HG03025 (cell line): ENCODE data around the gene UAP1.

Experiments used
- ATAC-seq: cut with Tn5 transposase; IDR thresholded peaks from one replicate; pipeline ENCODE4 v1.9.1; 2021; ENCODE audit warnings: mild to moderate bottlenecking, moderate library complexity; ENCODE audit not compliant: unreplicated experiment, low FRiP score

The UAP1 gene

DNA sequence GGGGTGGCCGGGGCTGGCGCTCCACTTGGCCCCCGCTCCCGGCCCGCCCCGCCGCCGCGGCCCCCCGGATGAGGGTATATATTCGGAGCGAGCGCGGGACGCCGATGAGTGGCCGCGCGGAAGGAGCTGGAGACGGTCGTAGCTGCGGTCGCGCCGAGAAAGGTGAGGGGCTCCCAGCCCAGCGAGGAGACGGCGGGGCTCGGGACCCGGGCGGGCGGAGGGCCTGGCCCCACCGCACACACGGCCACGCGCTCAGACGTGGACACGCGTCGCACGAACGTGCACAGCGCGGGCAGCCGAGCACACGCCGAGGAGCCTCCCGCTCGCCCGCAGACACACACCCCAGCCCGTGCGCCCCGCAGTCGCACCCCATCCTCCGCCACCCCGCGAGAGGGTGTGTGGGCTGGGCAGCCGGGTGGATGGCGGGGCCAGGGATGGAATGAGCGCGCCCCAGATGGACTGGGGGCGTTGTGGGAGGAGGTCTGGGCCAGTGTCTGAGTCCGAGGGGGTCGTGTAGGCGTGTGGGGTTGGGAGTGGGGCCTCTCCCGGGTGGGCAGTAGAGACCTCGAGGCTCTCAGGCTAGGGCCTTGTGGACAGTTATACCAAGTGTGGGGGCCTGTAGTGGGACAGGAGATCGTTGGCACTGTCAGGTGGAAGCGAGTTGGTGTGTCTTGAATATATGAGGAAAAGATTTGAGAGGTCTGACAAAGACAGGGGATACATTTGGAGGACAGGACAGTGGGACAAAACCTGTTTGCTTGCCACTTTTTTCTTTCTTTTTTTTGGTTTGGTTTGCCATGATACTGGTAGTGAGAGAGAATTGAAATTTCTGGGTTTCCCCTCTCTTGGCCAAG is at the start of gene UAP1:
UAP1 (plus strand) TSS at position 107 of the 854 bp plus-strand sequence. CDS start 4,347 bp downstream, outside the sequence.
- peak; percentile 38 for ATAC-seq

DNA sequence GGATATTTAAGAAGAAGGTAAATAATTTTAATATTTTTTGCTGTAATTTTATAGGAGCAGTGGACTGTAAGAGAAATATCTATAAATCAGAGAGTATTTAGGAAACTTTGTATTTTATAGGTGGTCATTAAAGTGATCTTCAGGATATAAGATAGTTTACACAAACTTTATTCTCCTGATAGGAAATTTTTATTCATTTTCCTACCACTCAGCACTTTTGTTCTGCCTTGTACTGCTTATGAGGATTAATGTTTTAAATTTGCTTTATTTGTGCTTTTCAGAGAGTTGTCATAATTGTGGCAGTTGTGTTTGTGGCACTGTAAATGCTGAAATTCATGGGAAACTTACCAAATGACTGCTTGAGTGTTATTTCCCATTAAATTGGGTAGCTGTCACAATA is 34.2 kb upstream of the UAP1 start:
- ATAC-seq: no peak

DNA sequence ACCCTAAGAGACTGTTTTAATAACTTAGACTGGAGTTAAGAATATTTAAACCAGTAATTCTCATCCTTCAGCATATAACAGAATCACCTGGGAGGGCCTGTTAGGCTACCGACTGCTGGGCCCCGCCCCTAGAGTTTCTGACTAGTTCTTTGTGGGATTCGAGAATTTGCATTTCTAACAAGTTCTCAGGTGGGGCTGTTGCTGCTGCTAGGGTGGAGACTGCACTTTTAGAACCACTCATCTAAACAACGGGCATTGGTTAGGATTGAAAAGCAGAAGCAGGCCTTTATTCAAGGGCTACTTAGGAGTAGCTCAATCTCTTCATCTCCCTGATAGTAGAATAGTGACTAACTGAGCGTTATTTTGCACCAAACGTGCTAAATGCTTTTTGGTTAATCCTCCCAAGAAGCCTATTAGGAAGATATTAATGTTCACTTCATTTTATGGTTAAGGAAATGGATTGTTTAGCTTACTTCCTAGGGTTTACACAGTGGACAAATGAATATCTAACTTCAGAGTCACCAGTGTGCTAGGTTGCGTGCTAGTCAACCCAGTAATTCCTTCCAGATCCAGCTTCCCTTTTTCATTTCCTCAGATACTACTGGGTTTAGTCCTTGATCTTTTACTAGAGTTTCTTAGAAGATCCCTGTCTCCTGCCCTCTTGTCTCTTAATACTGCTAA is 31.1 kb upstream of the UAP1 start:
- peak; percentile 97 for ATAC-seq

DNA sequence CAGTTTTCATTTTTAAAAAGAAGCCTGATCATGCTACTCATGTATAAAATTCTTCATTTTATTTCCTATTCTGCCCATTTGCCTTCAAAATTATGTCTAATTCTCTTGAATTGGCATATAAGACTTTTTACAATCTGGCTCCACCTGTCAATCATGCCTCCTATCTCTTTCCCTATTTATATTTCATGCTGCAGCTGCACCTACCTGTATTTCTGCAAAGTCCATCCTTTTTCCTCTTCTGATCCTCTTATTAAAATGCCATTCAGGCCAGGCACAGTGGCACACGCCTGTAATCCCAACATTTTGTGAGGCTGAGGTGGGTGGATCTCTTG is 30.6 kb upstream of the UAP1 start:
- ATAC-seq: no peak

DNA sequence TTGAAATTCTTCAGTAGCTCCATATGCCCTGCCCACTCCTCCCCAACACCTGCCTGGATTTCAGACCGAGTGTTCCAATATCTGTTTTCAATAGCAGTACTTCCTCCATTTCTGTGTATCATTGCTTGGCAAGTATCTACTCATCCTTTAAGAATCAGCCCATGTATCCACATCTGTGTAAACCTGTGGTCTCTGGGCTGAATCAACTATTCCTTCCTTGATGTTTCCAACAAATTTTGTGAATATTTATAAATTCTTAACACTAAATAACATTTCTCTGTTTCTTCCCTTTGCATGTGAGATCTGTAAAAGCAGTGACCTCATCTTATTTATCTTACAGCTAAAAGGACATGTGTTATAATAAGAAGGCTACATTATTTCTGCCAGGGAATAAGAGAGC is 26.0 kb upstream of the UAP1 start:
- ATAC-seq: no peak

DNA sequence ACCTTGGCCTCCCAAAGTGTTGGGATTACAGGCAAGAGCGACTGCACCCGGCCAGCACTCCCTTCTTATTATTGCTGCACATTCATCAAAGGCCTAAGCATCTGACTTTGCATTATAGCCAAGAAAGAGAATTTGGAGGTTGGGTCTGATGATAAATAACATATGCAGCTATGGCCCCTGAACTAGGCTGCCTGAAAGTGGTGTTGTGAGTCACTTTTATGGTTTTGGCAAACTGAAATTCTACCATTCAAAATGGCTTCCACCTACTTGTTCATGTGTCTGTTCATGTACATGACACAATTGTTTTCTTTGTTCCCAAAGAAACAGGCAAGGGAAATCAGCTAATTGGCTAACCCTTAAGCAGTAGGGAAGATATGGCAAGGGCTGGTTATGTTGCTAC is 25.0 kb upstream of the UAP1 start:
- no peak for ATAC-seq

DNA sequence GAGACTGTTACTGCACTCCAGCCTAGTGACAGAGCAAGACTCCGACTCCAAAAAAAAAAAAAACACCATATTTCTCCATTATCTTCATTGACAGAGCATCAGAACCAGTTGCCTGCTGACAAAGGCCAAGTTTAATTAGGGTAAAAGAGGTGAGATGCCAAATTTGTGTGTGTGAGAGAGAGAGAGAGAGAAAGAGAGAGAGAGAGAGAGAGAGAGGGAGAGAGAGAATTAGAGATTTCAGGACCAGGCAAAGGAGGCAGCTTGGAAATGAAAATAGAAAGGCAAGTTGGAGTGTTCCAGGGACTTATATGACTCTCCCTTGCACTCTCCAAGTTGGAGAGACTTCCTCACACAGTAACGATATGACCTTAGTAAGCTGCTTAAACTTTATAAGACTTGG is 24.3 kb upstream of the UAP1 start:
- no peak for ATAC-seq

DNA sequence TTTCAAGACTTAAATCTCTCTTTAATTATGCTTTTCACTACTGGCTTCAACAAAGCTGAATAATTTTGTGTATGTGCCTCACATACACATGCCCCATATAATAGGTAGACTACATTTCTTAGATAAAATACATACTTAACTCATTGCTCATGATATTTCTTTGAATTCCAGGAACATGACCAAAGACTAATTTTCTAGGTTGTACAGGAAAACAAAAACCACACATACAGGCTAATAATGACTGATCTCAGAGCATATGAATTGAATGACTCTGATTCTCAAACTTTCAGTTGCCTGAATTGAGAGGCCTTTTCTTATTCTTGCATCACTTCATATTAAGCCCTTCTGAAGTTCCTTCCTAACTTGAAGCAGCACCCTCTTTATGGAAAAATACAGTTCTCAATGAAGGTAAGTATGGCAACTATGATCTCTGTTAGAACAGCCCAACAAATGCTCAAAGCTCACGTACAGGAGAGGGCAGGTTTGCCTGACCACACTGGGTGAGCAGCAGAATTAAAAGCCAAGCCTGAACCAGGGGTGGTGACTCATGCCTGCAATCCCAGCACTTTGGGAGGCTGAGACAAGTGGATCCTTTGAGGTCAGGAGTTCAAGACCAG is 22.6 kb upstream of the UAP1 start:
- ATAC-seq: no peak

DNA sequence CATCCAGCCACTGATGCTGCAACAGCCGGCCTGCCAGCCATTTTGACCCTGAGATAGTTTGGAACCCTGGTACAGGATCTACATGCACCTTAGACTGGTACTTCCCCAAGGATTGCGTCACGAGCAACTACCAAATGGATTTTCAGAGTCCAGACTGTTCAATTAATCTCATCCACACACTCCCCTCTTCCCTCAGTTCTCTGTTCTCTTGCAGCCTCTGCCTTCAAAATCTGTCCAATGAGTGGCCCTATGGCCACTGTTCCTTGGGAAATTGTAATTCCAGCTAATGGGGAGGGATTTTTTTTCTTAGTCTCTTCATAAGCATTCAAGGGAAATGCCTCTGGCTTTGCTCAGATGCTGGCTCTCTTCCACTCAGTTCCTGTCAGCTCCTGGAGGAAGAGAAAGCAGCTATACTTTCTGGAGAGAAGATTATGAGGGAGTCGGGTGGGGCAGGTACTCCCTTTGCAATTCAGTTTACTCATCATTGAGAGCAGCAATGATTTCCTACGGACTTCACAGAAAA is 19.8 kb upstream of the UAP1 start:
- no peak for ATAC-seq

DNA sequence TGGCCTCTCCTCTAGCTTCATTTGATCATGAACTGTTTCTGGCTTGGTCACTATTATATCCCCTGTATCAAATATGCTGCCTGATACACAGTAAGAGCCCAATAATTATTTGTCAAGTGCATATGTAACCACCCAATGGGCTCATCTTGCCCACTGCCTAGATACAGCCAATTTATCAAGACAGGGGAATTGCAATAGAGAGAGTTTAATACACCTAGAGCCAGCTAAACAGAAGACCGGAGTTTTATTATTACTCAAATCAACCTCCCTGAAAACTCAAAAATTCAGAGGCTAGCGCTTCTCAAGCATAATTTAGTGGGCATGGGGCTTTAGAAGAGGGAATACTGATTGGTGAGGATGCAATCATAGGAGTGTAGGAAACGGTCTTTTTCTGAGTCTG is 18.3 kb upstream of the UAP1 start:
- ATAC-seq: no peak

DNA sequence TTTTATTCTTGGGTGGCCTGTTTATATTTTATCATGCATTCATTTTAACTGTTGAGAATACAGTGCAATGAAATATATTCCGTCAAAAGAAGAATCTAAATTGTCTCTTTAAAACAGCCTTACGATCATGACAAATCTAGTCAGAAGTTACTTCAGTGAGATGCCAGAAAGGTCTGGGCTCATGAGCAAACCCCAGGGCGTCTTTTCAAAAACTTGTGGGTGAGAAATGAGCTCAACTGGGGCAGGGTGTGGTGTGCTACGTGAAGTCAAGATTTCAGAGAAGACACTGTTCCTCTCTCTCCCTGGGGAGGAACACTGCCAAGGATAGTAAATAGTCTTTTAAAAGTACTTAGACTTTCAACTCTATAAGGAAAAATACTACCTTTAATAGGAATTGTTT is 13.4 kb upstream of the UAP1 start:
- ATAC-seq: no peak

DNA sequence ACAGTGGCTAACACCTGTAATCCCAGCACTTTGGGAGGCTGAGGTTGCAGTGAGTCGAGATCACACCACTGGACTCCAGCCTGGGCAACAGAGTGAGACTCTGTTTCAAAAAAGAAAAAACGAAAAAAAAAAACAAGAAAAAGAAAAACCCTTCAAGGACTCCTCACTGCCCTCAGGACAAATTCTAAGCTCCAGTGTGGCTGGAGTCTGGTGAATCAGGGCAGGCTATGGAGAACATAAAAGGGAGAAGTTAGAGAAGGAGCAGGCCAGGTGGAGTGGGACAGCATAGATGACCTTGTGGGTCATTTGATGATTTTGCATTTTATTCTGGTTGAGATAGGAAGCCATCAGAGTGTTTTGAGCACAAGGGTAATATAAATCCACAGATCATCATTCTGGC is 12.5 kb upstream of the UAP1 start:
- ATAC-seq: no peak

DNA sequence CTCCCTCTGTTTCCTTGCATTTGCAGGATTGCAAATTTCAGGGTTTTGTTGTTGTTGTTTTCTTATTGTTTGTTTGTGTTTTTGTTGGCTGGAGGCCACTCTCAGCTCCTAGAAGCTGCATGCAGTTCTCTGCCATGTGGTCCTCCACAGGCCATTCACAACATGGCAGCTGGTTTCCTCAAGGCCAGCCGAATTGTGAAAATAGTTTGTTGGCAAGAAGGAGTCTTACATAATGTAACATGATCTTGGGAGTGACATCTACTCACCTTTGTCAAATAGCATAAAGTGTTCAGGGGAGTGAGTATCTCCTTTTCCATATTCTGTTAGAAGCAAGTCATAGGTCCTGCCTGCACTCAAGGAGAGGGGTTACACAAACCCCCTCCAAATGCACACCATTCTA is 10.6 kb upstream of the UAP1 start:
- no peak for ATAC-seq

DNA sequence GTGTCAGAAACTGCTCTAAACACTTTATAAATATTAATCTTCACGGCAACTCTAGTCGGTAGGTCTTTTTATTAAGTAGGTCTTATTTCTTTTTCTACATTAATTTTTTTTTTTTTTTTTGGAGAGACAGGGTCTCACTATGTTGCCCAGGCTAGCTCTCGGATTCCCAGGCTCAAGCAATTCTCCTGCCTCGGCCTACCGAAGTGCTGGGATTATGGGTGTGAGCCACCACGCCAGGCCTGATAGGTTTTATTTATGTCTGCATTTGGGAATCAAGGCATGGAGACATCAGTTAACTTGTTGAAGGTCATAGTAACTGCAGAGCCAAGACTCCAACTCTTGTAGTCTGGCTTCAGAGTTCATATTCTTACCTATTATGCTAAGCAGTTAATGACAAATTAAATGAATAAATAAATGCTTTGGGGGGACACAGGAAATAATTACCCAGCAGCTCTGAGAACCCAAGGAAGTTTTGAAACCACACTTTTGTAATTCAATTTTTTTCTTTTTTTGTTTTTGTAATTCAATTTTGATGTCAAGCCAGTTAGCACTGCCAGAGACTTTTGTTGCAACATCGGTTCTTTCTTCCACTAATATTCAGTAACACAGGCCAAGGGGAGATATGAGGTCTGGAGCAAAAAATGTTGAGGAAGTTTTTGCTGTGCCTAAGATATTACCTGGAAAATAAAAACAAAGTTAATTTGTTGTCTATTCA is 9.4 kb upstream of the UAP1 start:
- no peak for ATAC-seq

DNA sequence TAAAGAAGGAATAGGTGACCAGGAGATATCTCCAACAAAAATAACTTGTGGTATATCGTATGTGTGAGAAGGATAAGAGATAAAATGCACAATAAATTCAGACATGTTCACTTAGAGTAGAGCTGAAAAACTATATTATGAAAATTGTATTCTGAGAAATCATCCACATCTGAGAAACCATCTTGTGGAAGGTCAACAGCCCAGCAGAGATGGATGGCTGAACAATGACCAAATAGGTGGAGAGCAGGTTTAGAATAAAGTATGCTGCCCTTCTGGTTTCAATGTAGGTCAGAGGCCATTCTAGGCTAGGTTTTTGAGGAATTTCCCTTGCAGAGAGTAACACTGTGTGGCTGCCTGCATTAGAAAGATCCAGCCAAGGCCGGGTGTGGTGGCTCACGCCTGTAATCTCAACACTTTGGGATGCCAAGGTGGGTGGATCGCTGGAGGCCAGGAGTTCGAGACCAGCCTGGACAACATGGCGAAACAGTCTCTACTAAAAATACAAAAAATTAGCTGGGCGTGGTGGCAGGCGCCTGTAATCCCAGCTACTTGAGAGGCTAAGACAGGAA is 8.8 kb upstream of the UAP1 start:
- no peak for ATAC-seq

DNA sequence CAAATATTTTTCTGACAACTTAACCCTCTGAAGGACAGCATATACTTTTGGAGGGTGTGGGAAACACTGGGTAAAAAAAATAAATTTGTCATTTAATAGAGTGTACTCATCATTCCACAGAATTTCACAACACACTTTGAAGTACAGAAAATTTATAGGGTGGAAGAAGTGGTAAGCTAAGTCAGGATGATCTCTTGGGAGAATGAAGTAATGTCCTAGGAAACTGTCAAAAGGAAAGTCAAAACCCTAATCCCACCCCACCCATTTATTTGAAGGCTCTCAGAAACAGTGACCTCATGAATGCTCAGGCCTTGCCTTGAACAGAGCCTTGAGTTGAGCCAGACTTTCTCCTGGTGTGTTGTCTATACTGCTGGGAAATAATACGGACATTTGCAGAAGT is 7.3 kb upstream of the UAP1 start:
- ATAC-seq: no peak

DNA sequence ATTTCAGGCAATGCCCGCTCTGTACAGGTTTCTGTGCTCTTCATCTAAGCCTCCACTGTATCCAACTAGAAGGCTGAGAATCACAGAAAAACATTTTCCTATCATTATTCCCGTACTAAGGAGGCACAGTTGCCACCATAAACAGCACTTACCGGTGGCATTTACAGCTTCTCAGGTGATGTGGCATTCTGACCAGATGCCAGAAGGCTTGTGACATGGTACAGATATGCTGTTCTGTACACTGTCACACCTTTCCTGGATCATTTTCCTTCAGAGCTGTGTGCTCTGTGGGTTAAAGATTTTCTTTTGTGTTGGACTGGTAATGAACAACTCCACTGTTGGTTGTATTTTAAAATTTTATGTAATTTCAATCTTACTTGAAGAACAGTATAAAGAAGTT is 4.0 kb upstream of the UAP1 start:
- ATAC-seq: no peak

DNA sequence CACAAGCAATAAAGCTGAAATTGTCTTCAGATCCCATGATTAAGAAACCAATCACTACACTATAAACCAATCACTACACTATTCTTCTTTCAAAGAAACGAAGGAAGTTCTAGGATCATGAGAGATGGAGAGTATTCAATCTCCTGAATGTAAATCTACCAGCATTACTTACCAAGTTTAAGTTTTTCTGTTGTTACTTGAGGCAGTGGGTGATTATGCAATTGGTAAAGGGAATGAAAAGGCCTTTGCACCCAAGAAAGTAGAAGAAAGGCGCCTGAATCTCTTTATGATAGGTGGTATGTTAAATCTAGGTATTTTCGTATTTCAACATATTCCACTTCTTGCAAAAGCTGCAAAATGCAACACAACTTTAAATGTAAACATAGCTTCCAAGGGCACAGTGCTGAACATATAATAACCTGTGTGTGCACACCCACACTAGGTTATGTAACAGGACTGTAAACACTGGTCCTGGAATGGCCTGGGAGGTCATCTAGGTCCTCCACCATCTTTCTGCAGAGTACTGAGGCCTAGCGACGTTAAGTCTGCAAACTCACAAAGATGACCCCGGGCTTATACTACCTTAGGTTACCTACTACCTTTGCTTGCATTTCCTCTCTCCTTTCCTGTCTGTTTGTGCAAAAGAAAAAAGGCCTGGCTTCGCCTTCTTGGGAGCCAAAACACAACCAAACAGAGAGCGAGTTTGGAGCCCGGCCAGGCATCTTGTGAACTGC is 1.1 kb upstream of the UAP1 start:
- no peak for ATAC-seq

DNA sequence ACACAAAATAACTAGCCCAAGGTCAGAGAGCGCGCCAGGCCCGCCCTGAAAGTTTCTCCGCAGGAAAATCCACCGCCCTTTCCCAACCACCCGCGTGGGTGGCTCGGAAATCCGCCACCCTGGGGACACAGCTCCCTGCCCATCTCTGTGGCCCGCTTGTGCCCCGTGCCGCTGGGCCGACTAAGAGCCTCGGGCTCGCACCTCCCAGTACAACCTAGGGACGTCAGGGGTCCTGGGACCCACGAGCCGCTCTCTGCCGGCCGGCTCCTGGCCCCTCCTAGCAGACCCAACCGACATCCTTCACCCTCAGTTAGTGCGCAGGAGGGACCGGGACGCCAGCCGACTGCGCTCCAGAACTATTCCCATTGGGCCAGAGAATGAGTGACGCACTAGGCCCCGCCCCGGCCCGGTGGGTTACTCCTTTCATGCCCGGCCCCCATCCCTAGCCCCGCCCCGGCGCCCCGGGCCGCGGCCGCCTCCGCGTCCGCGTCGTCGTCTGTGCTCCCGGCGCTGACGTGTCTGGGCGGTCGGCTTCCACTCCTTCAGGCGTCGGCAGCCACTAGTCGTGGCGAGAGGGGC is 396 bp upstream of the UAP1 start:
- peak; percentile 94 for ATAC-seq

DNA sequence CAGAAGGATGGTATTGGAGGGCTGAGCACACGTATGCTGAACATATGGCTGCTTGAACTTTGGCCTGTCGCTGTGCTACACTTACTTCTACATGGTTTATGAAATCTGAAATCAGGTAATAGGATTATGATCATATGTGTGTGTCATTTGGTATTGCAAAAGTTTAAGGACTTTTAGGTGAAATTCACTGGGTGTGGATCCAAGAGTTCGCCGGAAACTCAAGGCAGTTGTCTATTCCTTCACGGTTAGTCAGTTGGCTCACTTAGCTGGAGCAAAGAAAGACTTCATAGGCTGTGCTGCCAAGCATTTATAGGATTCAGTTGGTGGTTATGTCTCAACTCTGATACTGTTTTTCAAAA is 927 bp downstream of the UAP1 start:
- no peak for ATAC-seq
